Neural crest cell (in vitro differentiated cells): ENCODE results near the gene SLC4A1. TPM values are rescaled to one million over a fixed set of nuclear protein-coding genes. Genes with fewer than 3 reads are reported as not detected.

Experiments
- DNase-seq: peaks from one replicate; pipeline ENCODE4 v3.0.0; 2021; ENCODE audit warnings: low read depth, mixed read lengths, low spot score
- H3K27ac Mint-ChIP-seq: one replicate; pipeline ENCODE4 v1.8.0; 2021; ENCODE audit warnings: mild to moderate bottlenecking, mixed read lengths; ENCODE audit not compliant: unreplicated experiment
- H3K27me3 Mint-ChIP-seq: 2 replicates; pipeline ENCODE4 v1.8.0; 2021; ENCODE audit warnings: low read depth, mild to moderate bottlenecking, mixed read lengths
- H3K36me3 Mint-ChIP-seq: 2 replicates; pipeline ENCODE4 v1.8.0; 2021; ENCODE audit warnings: low read depth, mild to moderate bottlenecking, mixed read lengths
- H3K4me1 Mint-ChIP-seq: 2 replicates; pipeline ENCODE4 v1.8.0; 2021; ENCODE audit warnings: mixed read lengths
- H3K4me3 Mint-ChIP-seq: one replicate; pipeline ENCODE4 v1.8.0; 2021; ENCODE audit warnings: mild to moderate bottlenecking, mixed read lengths
- H3K9me3 Mint-ChIP-seq: 2 replicates; pipeline ENCODE4 v1.8.0; 2021; ENCODE audit warnings: mixed read lengths
- total RNA-seq: library from RNA; stranded (reverse); gene quantifications from 2 replicates; pipeline ENCODE4 v1.2.1, GENCODE V29; 2021
- TF ChIP-seq, protein P1 (sequence below): fragments of 200-600 bp; sonication (generic); conservative IDR thresholded peaks from 2 replicates; pipeline ENCODE4 v1.5.0; 2021; ENCODE audit warnings: antibody characterized with exemption, mild to moderate bottlenecking

The SLC4A1 gene
- total RNA-seq, 1 donor from 2014 or later: not detected

DNA sequence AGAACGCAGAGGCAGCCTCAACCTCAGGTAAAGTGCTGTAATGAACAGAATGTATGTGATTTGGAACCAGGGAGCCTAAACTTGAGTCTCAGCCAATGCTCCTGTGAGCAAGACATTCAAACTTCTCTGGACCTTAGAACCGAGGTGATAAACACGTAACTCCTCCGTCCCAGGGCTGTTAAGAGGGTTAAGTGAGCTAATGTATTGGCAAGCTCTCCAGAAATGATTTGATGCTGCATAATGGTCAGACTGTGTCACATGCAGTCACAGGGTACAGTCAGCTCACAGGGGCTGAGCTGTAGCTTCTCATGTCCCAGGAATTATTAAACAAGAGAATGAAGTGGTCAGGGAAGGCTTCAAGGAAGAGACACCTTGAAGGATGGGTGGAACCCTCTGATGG, 10.0 kb upstream of the SLC4A1 start:
- Mint-ChIP-seq H3K4me3 (no peak overlapping the region), H3K9me3 (no peaks in the 10 kb centered on the region), H3K4me1 (peaks cover 11% of the 10 kb centered on the region), H3K27ac (no peak overlapping the region), H3K27me3 (peaks cover 17% of the 10 kb centered on the region), H3K36me3 (no peaks in the 10 kb centered on the region)
- DNase-seq: no peak
- TF ChIP-seq, protein P1, sequence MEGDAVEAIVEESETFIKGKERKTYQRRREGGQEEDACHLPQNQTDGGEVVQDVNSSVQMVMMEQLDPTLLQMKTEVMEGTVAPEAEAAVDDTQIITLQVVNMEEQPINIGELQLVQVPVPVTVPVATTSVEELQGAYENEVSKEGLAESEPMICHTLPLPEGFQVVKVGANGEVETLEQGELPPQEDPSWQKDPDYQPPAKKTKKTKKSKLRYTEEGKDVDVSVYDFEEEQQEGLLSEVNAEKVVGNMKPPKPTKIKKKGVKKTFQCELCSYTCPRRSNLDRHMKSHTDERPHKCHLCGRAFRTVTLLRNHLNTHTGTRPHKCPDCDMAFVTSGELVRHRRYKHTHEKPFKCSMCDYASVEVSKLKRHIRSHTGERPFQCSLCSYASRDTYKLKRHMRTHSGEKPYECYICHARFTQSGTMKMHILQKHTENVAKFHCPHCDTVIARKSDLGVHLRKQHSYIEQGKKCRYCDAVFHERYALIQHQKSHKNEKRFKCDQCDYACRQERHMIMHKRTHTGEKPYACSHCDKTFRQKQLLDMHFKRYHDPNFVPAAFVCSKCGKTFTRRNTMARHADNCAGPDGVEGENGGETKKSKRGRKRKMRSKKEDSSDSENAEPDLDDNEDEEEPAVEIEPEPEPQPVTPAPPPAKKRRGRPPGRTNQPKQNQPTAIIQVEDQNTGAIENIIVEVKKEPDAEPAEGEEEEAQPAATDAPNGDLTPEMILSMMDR: no peak

DNA sequence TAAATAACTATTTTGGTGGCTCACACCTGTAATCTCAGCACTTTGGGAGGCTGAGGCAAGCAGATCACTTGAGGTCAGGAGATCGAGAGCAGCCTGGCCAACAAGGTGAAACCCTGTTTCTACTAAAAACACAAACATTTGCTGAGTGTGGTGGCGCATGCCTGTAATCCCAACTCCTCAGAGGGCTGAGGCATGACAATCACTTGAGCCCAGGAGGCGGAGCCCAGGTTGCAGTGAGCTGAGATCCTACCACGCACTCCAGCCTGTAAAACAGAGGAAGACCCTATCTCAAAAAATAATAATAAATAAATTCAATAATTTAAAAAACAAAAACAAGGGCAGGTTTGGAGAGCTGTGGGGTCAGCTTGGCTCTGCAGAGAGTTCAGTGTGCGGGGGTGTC, 5.7 kb upstream of the SLC4A1 start:
- no peaks in the 10 kb centered on the region for H3K9me3 Mint-ChIP-seq
- H3K36me3 Mint-ChIP-seq: no peaks in the 10 kb centered on the region
- H3K27ac Mint-ChIP-seq: no peak overlapping the region

DNA sequence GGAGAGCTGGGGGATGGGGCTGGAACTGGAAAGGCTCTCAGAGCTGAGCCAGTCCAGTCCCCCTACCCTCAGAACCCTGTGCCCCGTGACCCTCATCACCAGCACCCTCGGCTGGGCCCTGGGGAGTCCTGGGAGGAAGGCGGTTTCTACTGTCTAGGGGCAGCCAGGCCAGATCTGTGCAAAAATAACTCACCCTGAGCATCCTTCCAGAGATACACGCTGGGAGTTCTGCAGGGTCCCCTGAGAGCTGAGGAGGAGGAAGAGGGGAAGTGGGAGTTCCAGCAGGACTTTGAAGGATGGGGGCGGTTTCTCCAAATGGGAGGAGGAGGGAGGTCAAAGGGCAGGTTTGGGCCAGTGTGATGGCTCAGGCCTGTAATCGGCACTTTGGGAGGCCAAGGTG, 5.0 kb upstream of the SLC4A1 start:
- Mint-ChIP-seq H3K4me1 (peaks cover 4% of the 10 kb centered on the region), H3K27ac (no peak overlapping the region), H3K36me3 (no peaks in the 10 kb centered on the region), H3K27me3 (peaks cover 10% of the 10 kb centered on the region), H3K4me3 (no peak overlapping the region), H3K9me3 (no peaks in the 10 kb centered on the region)
- TF ChIP-seq, protein P1: no peak
- no peak for DNase-seq

More for the DNA sequence above, 5.7 kb upstream of the SLC4A1 start:
- peaks cover 14% of the 10 kb centered on the region for H3K27me3 Mint-ChIP-seq
- no peak overlapping the region for H3K4me3 Mint-ChIP-seq
- DNase-seq: no peak
- TF ChIP-seq, protein P1: no peak
- peaks cover 1% of the 10 kb centered on the region for H3K4me1 Mint-ChIP-seq

DNA sequence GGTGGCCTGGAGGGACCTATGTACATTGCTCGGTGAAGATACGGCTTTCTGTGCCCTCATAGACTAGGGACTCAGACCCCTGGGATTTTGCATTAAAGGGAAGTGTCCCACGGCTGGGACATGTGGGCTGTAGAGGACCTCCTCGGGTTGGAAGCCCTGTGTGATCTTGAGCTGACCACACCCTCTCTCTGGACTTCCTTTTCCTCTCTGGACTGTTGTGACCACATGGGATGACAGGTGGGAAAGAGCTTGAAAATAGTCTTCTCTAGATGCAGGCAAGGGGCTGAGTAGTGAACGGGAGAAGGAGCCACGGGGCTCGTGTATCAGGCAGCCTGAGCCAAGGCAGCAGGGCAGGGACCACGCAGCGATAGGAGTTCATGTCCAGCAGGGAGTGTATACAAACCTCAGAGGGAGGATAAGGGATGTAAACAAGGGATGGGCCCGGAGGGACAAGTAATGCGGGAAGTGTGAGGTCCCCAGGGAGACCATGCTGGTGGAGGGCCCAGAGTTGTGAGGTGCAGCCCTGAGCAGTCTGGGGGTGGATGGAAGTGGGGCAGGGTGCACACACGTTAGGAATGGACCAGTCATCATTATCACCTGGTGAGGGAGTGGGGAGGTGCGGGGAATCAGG, 4.5 kb upstream of the SLC4A1 start:
- TF ChIP-seq, protein P1: no peak
- no peaks in the 10 kb centered on the region for H3K9me3 Mint-ChIP-seq
- H3K4me3 Mint-ChIP-seq: no peak overlapping the region
- H3K27ac Mint-ChIP-seq: no peak overlapping the region
- H3K27me3 Mint-ChIP-seq: peaks cover 6% of the 10 kb centered on the region
- H3K36me3 Mint-ChIP-seq: no peaks in the 10 kb centered on the region
- peaks cover 4% of the 10 kb centered on the region for H3K4me1 Mint-ChIP-seq
- no peak for DNase-seq

DNA sequence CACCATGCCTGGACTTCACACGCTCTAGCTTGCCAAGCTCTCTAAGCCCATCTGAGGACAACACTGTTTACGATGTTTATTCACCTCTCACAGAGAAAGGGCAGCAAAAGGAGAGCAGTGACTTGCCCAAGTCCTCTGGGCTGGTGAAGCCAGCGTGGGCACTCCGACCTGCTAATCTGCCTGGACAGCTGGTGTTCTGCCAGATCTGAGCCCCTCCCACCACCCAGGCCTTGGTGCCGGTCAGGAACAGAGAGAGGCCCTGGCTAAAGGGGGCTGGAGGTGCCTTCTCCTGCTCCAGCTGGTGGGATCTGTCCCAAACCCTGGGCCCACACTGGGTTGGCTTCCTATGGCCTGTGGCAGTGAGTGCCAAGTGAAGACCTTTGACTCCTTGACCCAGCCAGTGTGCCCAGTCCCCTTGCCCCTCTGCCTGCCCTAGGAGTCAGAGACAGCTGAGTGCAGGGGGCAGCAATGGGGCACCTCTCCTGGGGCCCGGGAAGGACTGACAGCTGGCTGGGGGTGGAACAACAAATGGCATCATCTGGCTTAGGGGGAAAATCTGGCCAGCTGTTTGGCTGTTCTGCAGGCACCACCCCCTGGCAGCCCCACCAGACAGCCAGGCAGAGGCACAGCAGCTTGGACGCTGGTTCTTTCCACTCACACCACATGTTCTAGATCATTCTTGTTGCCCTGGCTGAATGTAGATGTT, 1.8 kb upstream of the SLC4A1 start:
- H3K27me3 Mint-ChIP-seq: no peaks in the 10 kb centered on the region
- no peak overlapping the region for H3K27ac Mint-ChIP-seq
- DNase-seq: no peak
- TF ChIP-seq, protein P1: no peak
- H3K4me1 Mint-ChIP-seq: peaks cover 4% of the 10 kb centered on the region
- H3K36me3 Mint-ChIP-seq: no peaks in the 10 kb centered on the region
- H3K9me3 Mint-ChIP-seq: no peaks in the 10 kb centered on the region
- no peak overlapping the region for H3K4me3 Mint-ChIP-seq
